Activated T-helper 17 cell treated with anti-CD3 and anti-CD28 coated beads, Interleukin-2, amount 50 U/mL, for 72 hours (primary cell): ENCODE data around the gene C4B. TPM values are rescaled to one million over a fixed set of nuclear protein-coding genes. Genes with fewer than 3 reads are reported as not detected.
"Not testable (repeated sequence)": the region's sequence is repeated elsewhere in the genome, so short reads cannot be mapped to it uniquely, and the experiment has no call there.

ENCODE experiments used
- ATAC-seq: fragments of 150-1000 bp; cut with Tn5 transposase; replicated peaks from 2 replicates; pipeline ENCODE4 v1.10.0; 2021; ENCODE audit warnings: mild to moderate bottlenecking, moderate library complexity
- H3K27ac Mint-ChIP-seq: one replicate; pipeline ENCODE4 v1.8.0; 2022; ENCODE audit warnings: mixed read lengths
- H3K27me3 Mint-ChIP-seq: one replicate; pipeline ENCODE4 v1.8.0; 2022; ENCODE audit warnings: mixed read lengths
- H3K36me3 Mint-ChIP-seq: one replicate; pipeline ENCODE4 v1.8.0; 2022; ENCODE audit warnings: low read depth, mild to moderate bottlenecking, mixed read lengths
- H3K4me1 Mint-ChIP-seq: one replicate; pipeline ENCODE4 v1.8.0; 2022; ENCODE audit warnings: mixed read lengths
- H3K4me3 Mint-ChIP-seq: one replicate; pipeline ENCODE4 v1.8.0; 2022; ENCODE audit warnings: mild to moderate bottlenecking, mixed read lengths
- H3K9me3 Mint-ChIP-seq: one replicate; pipeline ENCODE4 v1.8.0; 2022; ENCODE audit warnings: mixed read lengths
- total RNA-seq, 2 donors: library from RNA; stranded (reverse); gene quantifications; one replicate each; pipeline ENCODE4 v1.2.3, GENCODE V29; 2022

C4B gene
- total RNA-seq, 2 donors from 2014 or later: 5.9 to 6.1 TPM

DNA sequence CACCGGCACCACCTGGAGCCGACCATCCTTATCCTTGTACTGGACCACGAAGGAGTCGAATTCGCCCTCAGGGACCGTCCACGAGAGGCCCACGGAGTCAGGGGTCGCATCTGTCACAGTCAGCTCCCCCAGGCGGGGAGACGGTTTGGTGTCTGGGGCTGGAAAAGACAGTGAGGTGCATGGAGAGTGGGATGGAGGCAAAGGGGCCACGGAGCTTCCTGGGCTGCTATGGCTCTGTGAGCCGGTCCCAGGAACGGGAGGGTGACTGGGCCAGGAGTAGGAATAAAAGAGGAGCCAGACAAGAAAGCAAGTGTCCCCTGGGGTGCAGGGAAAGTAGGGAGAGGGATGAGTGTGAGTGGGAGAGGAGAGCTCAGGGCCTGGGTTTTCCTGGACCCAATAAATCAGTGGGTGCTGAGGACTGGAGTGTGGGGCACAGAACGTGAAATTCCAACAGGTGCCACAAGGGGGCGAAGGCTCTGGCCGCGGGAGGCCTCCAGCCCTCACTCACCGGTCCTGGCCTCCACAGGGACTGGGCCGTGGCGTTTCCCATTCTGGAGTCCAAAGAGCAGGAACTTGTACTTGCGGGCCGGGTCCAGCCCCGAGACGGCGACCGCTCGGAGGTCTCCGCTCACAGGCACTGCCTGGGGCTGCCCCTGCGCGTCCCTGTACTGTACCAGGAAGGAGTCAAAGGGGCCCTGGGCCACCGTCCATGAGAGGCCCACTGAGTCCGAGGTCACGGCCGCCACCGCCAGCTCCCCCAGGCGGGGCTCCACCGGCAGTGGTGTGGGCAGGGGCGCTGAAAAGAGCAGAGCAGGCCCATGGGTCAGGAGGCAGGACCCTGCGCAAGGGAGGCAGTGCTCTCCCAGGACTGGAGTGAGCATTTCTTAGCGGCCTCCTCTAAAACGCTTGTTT is 33.5 kb downstream of the C4B start:
- Mint-ChIP-seq H3K27ac (no peak overlapping the region), H3K4me3 (no peak overlapping the region), H3K27me3 (no peaks in the 10 kb centered on the region), H3K4me1 (no peaks in the 10 kb centered on the region), H3K9me3 (no peaks in the 10 kb centered on the region), H3K36me3 (no peaks in the 10 kb centered on the region)
- peak; percentile 81 for ATAC-seq

DNA sequence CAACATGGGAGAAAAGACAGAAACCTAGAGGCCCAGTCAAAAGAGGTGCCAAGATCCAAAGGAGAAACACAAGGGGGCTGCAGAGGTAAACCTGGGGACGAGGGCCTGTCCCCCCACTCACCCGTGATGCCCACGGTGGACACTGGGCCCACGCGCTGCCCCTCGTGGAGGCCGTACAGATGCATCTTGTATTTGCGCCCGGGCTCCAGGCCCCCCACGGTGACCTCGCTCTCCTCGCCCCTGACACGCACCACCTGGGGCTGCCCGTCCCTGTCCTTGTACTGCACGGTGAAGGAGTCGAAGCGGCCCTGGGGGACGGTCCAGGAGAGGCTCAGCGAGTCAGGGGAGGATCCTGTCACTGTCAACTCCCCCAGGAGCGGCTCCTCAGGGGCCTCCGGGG is 34.6 kb downstream of the C4B start:
- H3K9me3 Mint-ChIP-seq, ATAC-seq, H3K36me3 Mint-ChIP-seq, H3K4me1 Mint-ChIP-seq, H3K27me3 Mint-ChIP-seq, H3K27ac Mint-ChIP-seq, H3K4me3 Mint-ChIP-seq: not testable (repeated sequence)

DNA sequence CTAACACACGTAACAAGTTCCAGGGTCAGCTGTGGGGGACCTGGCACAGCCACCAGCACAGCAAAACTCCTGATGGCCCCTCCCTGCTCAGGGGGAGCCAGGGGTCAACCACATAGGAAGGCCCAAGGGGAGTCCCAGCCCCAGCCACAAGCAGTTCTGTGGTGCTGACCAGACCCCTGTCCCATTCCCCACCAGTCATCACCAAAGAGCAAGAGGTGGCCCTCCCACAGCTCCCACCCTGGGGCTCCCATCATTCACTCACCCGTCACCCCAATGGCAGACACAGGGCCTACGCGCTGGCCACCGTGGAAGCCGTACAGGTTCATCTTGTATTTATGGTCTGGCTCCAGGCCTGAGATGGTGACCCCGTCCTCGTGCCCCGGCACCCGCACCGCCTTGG is 35.1 kb downstream of the C4B start:
- ATAC-seq, H3K4me1 Mint-ChIP-seq, H3K36me3 Mint-ChIP-seq, H3K27ac Mint-ChIP-seq, H3K27me3 Mint-ChIP-seq, H3K9me3 Mint-ChIP-seq, H3K4me3 Mint-ChIP-seq: not testable (repeated sequence)

DNA sequence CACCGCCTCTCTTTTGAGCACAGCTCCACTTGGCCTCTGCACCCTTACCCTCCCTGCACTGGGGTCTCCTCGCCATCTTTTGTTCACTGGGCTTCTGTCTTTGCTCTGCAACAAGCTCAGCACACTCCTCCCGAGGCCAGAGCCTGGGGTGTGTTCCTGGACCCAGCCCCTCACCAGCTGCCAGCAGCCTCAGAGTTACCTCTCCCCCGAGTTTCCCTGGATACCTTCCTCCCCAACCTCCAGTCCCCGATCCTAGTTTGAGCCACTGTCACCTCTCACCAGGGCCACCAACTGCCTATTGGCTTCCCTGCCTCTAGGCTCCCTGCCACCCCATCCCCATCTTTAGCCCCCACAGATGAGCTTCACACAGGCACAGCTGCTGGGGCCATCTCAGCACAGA is 36.0 kb downstream of the C4B start:
- Mint-ChIP-seq H3K4me1 (no peaks in the 10 kb centered on the region), H3K9me3 (no peaks in the 10 kb centered on the region), H3K36me3 (no peaks in the 10 kb centered on the region), H3K4me3 (no peak overlapping the region), H3K27ac (peak overlapping the region; percentile 27), H3K27me3 (no peaks in the 10 kb centered on the region)
- ATAC-seq: no peak

DNA sequence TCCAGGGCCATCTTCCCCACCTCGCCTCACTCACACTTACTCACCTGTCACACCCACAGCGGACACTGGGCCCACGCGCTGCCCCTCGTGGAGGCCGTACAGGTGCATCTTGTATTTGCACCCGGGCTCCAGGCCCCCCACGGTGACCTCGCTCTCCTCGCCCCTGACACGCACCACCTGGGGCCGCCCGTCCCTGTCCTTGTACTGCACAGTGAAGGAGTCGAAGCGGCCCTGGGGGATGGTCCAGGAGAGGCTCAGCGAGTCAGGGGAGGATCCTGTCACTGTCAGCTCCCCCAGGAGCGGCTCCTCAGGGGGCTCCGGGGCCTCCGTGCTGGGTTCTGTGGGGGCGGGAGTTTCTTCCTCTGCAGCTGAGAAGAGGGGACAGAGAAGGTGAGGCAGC is 38.0 kb downstream of the C4B start:
- H3K9me3 Mint-ChIP-seq, H3K27me3 Mint-ChIP-seq, H3K4me1 Mint-ChIP-seq, ATAC-seq, H3K36me3 Mint-ChIP-seq, H3K4me3 Mint-ChIP-seq, H3K27ac Mint-ChIP-seq: not testable (repeated sequence)

DNA sequence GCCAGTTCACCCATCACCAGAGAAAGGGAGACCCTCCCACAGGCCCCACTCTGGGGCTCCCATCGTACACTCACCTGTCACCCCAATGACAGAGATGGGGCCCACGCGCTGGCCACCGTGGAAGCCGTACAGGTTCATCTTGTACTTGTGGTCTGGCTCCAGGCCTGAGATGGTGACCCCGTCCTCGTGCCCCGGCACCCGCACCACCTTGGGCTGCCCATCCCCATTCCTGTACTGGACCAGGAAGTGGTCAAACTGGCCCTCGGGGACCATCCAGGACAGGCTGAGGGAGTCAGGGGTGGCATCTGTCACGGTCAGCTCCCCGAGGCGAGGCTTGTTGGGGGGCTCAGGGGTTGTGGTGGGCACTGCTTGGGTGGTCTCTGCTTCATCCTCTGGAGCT is 38.7 kb downstream of the C4B start:
- H3K27me3 Mint-ChIP-seq, H3K36me3 Mint-ChIP-seq, H3K27ac Mint-ChIP-seq, H3K9me3 Mint-ChIP-seq, H3K4me3 Mint-ChIP-seq, H3K4me1 Mint-ChIP-seq, ATAC-seq: not testable (repeated sequence)

DNA sequence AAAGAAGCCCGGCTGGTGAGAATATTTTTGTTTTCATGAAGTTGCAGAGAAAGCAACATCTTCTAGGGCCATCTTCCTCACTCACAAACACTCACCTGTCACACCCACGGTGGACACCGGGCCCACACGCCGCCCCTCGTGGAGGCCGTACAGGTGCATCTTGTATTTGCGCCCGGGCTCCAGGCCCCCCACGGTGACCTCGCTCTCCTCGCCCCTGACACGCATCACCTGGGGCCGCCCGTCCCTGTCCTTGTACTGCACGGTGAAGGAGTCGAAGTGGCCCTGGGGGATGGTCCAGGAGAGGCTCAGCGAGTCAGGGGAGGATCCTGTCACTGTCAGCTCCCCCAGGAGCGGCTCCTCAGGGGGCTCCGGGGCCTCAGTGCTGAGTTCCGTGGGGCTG is 41.2 kb downstream of the C4B start:
- H3K4me3 Mint-ChIP-seq, H3K36me3 Mint-ChIP-seq, H3K4me1 Mint-ChIP-seq, H3K9me3 Mint-ChIP-seq, ATAC-seq, H3K27me3 Mint-ChIP-seq: not testable (repeated sequence)
- H3K27ac Mint-ChIP-seq: peak overlapping the region; percentile 43

DNA sequence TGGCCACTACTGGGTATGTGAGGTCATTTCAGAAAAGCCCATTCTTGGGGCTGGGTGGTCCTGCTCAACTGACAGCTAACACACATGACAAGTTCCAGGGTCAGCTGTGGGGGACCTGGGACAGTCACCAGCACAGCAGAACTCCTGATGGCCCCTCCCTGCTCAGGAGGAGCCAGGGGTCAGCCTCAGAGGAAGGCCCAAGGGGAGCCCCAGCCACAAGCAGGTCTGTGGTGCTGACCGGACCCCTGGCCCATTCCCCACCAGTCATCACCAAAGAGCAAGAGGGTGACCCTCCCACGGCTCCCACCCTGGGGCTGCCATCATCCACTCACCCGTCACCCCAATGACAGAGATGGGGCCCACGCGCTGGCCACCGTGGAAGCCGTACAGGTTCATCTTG is 41.7 kb downstream of the C4B start:
- H3K27ac Mint-ChIP-seq: no peak overlapping the region
- H3K27me3 Mint-ChIP-seq: peaks cover 5% of the 10 kb centered on the region
- H3K36me3 Mint-ChIP-seq: no peaks in the 10 kb centered on the region
- H3K4me3 Mint-ChIP-seq: no peak overlapping the region
- no peak for ATAC-seq
- no peaks in the 10 kb centered on the region for H3K4me1 Mint-ChIP-seq
- no peaks in the 10 kb centered on the region for H3K9me3 Mint-ChIP-seq

DNA sequence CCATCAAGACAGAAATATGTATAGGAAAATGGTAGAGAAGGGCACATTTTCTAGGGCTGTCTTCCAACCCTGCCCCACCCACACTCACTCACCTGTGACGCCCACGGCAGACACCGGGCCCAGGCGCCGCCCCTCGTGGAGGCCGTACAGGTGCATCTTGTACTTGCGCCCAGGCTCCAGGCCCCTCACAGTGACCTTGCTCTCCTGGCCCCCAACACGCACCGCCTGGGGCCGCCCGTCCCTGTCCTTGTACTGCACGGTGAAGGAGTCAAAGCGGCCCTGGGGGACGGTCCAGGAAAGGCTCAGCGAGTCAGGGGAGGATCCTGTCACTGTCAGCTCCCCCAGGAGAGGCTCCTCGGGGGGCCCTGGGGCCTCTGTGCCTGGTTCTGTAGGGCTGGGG is 43.4 kb downstream of the C4B start:
- no peaks in the 10 kb centered on the region for H3K9me3 Mint-ChIP-seq
- no peak for ATAC-seq
- H3K4me3 Mint-ChIP-seq: no peak overlapping the region
- H3K36me3 Mint-ChIP-seq: no peaks in the 10 kb centered on the region
- H3K4me1 Mint-ChIP-seq: no peaks in the 10 kb centered on the region
- peak overlapping the region; percentile 38 for H3K27ac Mint-ChIP-seq
- H3K27me3 Mint-ChIP-seq: peaks cover 5% of the 10 kb centered on the region

DNA sequence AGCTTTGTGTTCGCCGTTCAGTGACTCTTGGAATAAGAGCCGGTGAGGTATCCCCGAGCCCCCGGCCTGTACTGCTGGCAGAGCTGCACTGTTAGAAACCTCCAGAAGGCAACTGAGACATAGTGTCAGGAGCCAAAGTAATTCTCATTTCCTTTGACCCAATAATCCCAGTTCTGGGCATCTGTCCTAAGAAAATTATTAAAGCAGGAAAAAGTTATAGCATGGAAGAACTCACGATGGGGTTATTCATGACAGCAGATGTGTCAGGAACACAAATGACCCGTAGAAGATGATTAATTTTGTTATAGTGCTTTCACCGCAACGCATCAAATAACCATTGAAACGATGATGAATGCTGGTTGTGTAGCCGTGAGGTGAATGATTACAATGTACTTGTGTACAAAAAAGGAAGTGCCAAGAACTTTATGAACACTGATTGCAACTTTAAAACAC is 43.9 kb downstream of the C4B start:
- Mint-ChIP-seq H3K36me3 (no peaks in the 10 kb centered on the region), H3K9me3 (no peaks in the 10 kb centered on the region), H3K27ac (no peak overlapping the region), H3K4me1 (no peaks in the 10 kb centered on the region), H3K27me3 (peaks cover 5% of the 10 kb centered on the region), H3K4me3 (no peak overlapping the region)
- no peak for ATAC-seq

DNA sequence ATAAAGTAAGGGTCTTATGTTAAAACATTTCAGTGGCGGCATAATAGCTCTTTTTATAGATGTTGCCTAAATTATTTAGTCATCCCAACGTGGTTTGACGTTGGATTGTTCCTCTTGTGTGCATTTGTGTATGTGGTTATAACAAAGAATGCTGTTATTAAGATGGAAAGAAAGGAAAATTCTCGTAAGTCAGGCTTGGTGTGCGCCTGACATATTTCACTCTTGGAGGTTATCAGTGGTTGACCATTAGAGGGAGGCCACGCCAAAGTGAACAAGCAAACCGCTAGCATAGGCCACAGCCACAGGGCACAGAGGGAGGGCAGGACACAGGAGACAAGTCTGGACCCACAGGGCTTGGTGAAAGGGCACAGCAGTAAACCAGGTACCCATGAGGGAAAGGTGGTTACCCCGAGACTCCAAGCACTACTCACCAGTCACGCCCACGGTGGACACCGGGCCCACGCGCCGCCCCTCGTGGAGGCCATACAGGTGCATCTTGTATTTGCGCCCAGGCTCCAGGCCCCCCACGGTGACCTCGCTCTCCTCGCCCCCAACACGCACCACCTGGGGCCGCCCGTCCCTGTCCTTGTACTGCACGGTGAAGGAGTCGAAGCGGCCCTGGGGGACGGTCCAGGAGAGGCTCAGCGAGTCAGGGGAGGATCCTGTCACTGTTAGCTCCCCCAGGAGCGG is 46.5 kb downstream of the C4B start:
- H3K9me3 Mint-ChIP-seq: no peaks in the 10 kb centered on the region
- H3K27ac Mint-ChIP-seq: no peak overlapping the region
- H3K4me3 Mint-ChIP-seq: no peak overlapping the region
- no peaks in the 10 kb centered on the region for H3K36me3 Mint-ChIP-seq
- peaks cover 5% of the 10 kb centered on the region for H3K27me3 Mint-ChIP-seq
- no peak for ATAC-seq
- no peaks in the 10 kb centered on the region for H3K4me1 Mint-ChIP-seq

DNA sequence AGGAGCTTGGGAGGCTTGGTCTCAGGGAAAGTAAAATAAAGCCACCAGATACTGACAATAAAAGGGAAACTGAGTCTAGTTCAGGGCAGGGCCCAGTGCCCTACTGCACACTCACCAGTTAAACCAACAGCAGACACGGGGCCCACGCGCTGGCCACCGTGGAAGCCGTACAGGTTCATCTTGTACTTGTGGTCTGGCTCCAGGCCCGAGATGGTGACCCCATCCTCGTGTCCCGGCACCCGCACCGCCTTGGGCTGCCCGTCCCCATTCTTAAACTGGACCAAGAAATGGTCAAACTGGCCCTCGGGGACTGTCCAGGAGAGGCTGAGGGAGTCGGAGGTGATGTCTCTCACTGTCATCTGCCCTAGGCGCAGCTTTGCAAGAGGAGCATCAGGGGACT is 50.1 kb downstream of the C4B start:
- no peaks in the 10 kb centered on the region for H3K9me3 Mint-ChIP-seq
- H3K4me1 Mint-ChIP-seq: no peaks in the 10 kb centered on the region
- H3K27me3 Mint-ChIP-seq: no peaks in the 10 kb centered on the region
- H3K4me3 Mint-ChIP-seq: no peak overlapping the region
- ATAC-seq: no peak
- no peak overlapping the region for H3K27ac Mint-ChIP-seq
- no peaks in the 10 kb centered on the region for H3K36me3 Mint-ChIP-seq

DNA sequence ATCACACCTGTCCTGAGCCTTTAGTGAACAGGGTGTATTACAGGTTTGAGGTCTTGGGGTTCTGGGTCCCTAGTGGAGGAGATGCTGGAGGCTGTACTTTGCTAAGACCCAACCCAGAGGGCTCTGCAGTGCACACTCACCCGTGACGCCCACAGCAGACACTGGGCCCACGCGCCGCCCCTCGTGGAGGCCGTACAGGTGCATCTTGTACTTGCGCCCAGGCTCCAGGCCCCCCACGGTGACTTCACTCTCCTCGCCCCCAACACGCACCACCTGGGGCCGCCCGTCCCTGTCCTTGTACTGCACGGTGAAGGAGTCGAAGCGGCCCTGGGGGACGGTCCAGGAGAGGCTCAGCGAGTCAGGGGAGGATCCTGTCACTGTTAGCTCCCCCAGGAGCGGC is 52.9 kb downstream of the C4B start:
- H3K9me3 Mint-ChIP-seq, H3K4me1 Mint-ChIP-seq, H3K4me3 Mint-ChIP-seq, H3K36me3 Mint-ChIP-seq, H3K27ac Mint-ChIP-seq, H3K27me3 Mint-ChIP-seq, ATAC-seq: not testable (repeated sequence)

DNA sequence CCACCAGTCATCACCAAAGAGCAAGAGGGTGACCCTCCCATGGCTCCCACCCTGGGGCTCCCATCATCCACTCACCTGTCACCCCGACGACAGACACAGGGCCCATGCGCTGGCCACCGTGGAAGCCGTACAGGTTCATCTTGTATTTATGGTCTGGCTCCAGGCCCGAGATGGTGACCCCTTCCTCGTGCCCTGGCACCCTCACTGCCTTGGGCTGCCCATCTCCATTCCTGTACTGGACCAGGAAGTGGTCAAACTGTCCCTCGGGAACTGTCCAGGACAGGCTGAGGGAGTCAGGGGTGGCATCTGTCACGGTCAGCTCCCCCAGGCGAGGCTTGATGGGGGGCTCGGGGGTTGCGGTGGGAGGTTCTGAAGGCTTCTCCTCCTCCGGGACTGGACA is 53.7 kb downstream of the C4B start:
- H3K4me3 Mint-ChIP-seq, H3K27ac Mint-ChIP-seq, H3K36me3 Mint-ChIP-seq, H3K9me3 Mint-ChIP-seq, ATAC-seq, H3K27me3 Mint-ChIP-seq, H3K4me1 Mint-ChIP-seq: not testable (repeated sequence)

DNA sequence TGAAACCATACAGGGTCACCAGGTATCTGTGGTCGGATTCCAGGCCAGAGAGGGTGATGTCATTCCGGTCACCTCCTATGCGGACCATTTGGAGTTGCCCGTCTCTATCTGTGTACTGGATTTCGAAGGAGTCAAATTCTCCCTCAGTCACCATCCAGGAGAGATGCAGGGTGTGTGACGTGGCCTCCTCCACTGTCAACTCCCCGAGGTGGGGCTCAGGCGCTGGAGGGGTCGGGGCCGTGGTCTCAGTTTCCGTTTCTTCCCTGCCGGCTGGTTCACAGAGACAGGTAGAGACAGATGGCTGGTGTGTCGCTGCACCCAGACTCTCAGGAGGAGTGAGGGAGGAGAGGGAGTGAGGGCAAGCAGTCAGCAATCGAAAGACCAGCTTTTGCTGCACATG is 54.3 kb downstream of the C4B start:
- Mint-ChIP-seq H3K4me1 (no peaks in the 10 kb centered on the region), H3K4me3 (no peak overlapping the region), H3K36me3 (no peaks in the 10 kb centered on the region), H3K27me3 (peaks cover 3% of the 10 kb centered on the region), H3K27ac (no peak overlapping the region), H3K9me3 (no peaks in the 10 kb centered on the region)
- ATAC-seq: no peak
